HG03432 (cell line): ENCODE measurements around the gene RIT1.
"Not testable (repeated sequence)": the region's sequence is repeated elsewhere in the genome, so short reads cannot be mapped to it uniquely, and the experiment has no call there.

ENCODE experiments used
- ATAC-seq: cut with Tn5 transposase; IDR thresholded peaks from one replicate; pipeline ENCODE4 v1.9.1; 2021; ENCODE audit warnings: mild to moderate bottlenecking, moderate library complexity; ENCODE audit not compliant: unreplicated experiment

The RIT1 gene

GRCh38 chr1:155895617-155896016, 15.5 kb downstream of the RIT1 start:
- not testable (repeated sequence) for ATAC-seq

GRCh38 chr1:155893389-155894142, 17.6 kb downstream of the RIT1 start:
- ATAC-seq: no peak

GRCh38 chr1:155892796-155893195, 18.4 kb downstream of the RIT1 start:
- ATAC-seq: no peak

GRCh38 chr1:155890251-155890650, 20.9 kb downstream of the RIT1 start:
- ATAC-seq: no peak

GRCh38 chr1:155889566-155889965, 21.6 kb downstream of the RIT1 start:
- ATAC-seq: no peak

GRCh38 chr1:155888481-155888880, 22.7 kb downstream of the RIT1 start:
- no peak for ATAC-seq

- no peak for ATAC-seq
These were observed 26.2 kb downstream of the RIT1 start for GRCh38 chr1:155884982-155885381.

- no peak for ATAC-seq
These were observed 26.9 kb downstream of the RIT1 start for GRCh38 chr1:155884031-155884960.

GRCh38 chr1:155882766-155883165, 28.4 kb downstream of the RIT1 start:
- ATAC-seq: no peak

- no peak for ATAC-seq
These were observed 28.9 kb downstream of the RIT1 start for GRCh38 chr1:155882235-155882634.

- ATAC-seq: no peak
These were observed 30.2 kb downstream of the RIT1 start for GRCh38 chr1:155880950-155881349.

- ATAC-seq: no peak
These were observed 30.9 kb downstream of the RIT1 start for GRCh38 chr1:155880251-155880650.

- ATAC-seq: no peak
These were observed 33.2 kb downstream of the RIT1 start for GRCh38 chr1:155877945-155878344.

GRCh38 chr1:155873860-155874259, 37.3 kb downstream of the RIT1 start:
- no peak for ATAC-seq

- no peak for ATAC-seq
These were observed 38.6 kb downstream of the RIT1 start for GRCh38 chr1:155872527-155872926.

- no peak for ATAC-seq
These were observed 39.8 kb downstream of the RIT1 start for GRCh38 chr1:155871390-155871789.

GRCh38 chr1:155867766-155868165, 43.4 kb downstream of the RIT1 start:
- no peak for ATAC-seq

GRCh38 chr1:155864393-155864792, 46.8 kb downstream of the RIT1 start:
- ATAC-seq: no peak

- no peak for ATAC-seq
These were observed 49.3 kb downstream of the RIT1 start for GRCh38 chr1:155861896-155862295.

GRCh38 chr1:155860970-155861510, 50.1 kb downstream of the RIT1 start:
- ATAC-seq: no peak
